SK-N-SH treated with all-trans-retinoic acid at 6 μM for 48 hours (cell line): ENCODE measurements around the gene KIF14.

Source experiments
- ATAC-seq: fragments of 200-7000 bp; cut with Tn5 transposase; 3 replicates; pipeline ENCODE4 v1.9.1; 2020; ENCODE audit warnings: mild to moderate bottlenecking, moderate library complexity
- ARNTL ChIP-seq: fragments of 450-650 bp; formaldehyde crosslinking; IDR thresholded peaks from 2 replicates; pipeline ENCODE4 v1.5.0; 2020; ENCODE audit warnings: low read depth, mild to moderate bottlenecking, moderate library complexity, borderline replicate concordance
- BACH2 ChIP-seq: fragments of 250-450 bp; sonication (Bioruptor Pico); IDR thresholded peaks from 2 replicates; pipeline ENCODE4 v1.9.0; 2021; ENCODE audit warnings: mild to moderate bottlenecking, borderline replicate concordance
- CREB5 ChIP-seq: fragments of 250-450 bp; sonication (Bioruptor Pico); IDR thresholded peaks from 2 replicates; pipeline ENCODE4 v1.5.1; 2020; ENCODE audit warnings: low read depth, mild to moderate bottlenecking, moderate library complexity
- CSDC2 ChIP-seq: fragments of 250-450 bp; sonication (Bioruptor Pico); IDR thresholded peaks from 2 replicates; pipeline ENCODE4 v1.5.0; 2020; ENCODE audit warnings: mild to moderate bottlenecking, moderate library complexity
- CSRNP3 ChIP-seq: fragments of 250-450 bp; sonication (Bioruptor Pico); IDR thresholded peaks from 2 replicates; pipeline ENCODE4 v1.5.1; 2021; ENCODE audit warnings: mild to moderate bottlenecking, moderate library complexity
- ESRRG ChIP-seq: fragments of 250-450 bp; sonication (Bioruptor Pico); IDR thresholded peaks from 2 replicates; pipeline ENCODE4 v1.6.1; 2021; ENCODE audit warnings: mild to moderate bottlenecking
- GLIS3 ChIP-seq: fragments of 250-450 bp; sonication (Bioruptor Pico); IDR thresholded peaks from 2 replicates; pipeline ENCODE4 v1.5.0; 2020; ENCODE audit warnings: mild to moderate bottlenecking, moderate library complexity
- ISL1 ChIP-seq: fragments of 250-450 bp; sonication (Bioruptor Pico); IDR thresholded peaks from 2 replicates; pipeline ENCODE4 v2.1.2; 2022; ENCODE audit warnings: mild to moderate bottlenecking, moderate library complexity
- OSR1 ChIP-seq: fragments of 250-450 bp; sonication (Bioruptor Pico); IDR thresholded peaks from 2 replicates; pipeline ENCODE4 v1.8.0; 2022; ENCODE audit warnings: moderate library complexity, mild to moderate bottlenecking, inconsistent platforms
- PATZ1 ChIP-seq: fragments of 250-450 bp; sonication (Bioruptor Pico); IDR thresholded peaks from 2 replicates; pipeline ENCODE4 v1.8.0; 2020; ENCODE audit warnings: mild to moderate bottlenecking, moderate library complexity, borderline replicate concordance
- POU6F1 ChIP-seq: fragments of 250-450 bp; sonication (Bioruptor Pico); IDR thresholded peaks from 2 replicates; pipeline ENCODE4 v1.8.0; 2021; ENCODE audit warnings: low read depth, mild to moderate bottlenecking, moderate library complexity, borderline replicate concordance
- PPARA ChIP-seq: fragments of 250-450 bp; sonication (Bioruptor Pico); IDR thresholded peaks from 2 replicates; pipeline ENCODE4 v1.5.0; 2020; ENCODE audit warnings: mild to moderate bottlenecking, borderline replicate concordance
- RARB ChIP-seq: fragments of 250-450 bp; sonication (Bioruptor Pico); IDR thresholded peaks from 2 replicates; pipeline ENCODE4 v1.8.0; 2021; ENCODE audit warnings: mild to moderate bottlenecking, moderate library complexity
- SNAI2 ChIP-seq: fragments of 250-450 bp; sonication (Bioruptor Pico); IDR thresholded peaks from 2 replicates; pipeline ENCODE4 v1.5.0; 2020; ENCODE audit warnings: mild to moderate bottlenecking, moderate library complexity
- TCF4 ChIP-seq: fragments of 250-450 bp; sonication (Bioruptor Pico); IDR thresholded peaks from 2 replicates; pipeline ENCODE4 v1.8.0; 2021; ENCODE audit warnings: mild to moderate bottlenecking, moderate library complexity, borderline replicate concordance
- TOX ChIP-seq: fragments of 250-450 bp; sonication (Bioruptor Pico); IDR thresholded peaks from 2 replicates; pipeline ENCODE4 v1.8.0; 2021; ENCODE audit warnings: mild to moderate bottlenecking, moderate library complexity, borderline replicate concordance
- TSHZ2 ChIP-seq: fragments of 250-450 bp; sonication (Bioruptor Pico); IDR thresholded peaks from 2 replicates; pipeline ENCODE4 v1.5.0; 2020; ENCODE audit warnings: mild to moderate bottlenecking, moderate library complexity
- ZC3H10 ChIP-seq: fragments of 250-450 bp; sonication (Bioruptor Pico); IDR thresholded peaks from 2 replicates; pipeline ENCODE4 v1.5.1; 2021; ENCODE audit warnings: mild to moderate bottlenecking, moderate library complexity
- ZFP3 ChIP-seq: fragments of 250-450 bp; sonication (Bioruptor Pico); IDR thresholded peaks from 2 replicates; pipeline ENCODE4 v1.5.0; 2020; ENCODE audit warnings: mild to moderate bottlenecking, moderate library complexity
- ZFP30 ChIP-seq: fragments of 450-650 bp; formaldehyde crosslinking; IDR thresholded peaks from 2 replicates; pipeline ENCODE4 v1.5.0; 2022; ENCODE audit warnings: mild to moderate bottlenecking, moderate library complexity
- ZNF565 ChIP-seq: fragments of 450-650 bp; formaldehyde crosslinking; conservative IDR thresholded peaks from 2 replicates; pipeline ENCODE4 v1.5.0; 2020; ENCODE audit warnings: low read depth, mild to moderate bottlenecking, moderate library complexity
- ZNF70 ChIP-seq: fragments of 450-650 bp; formaldehyde crosslinking; IDR thresholded peaks from 2 replicates; pipeline ENCODE4 v1.5.0; 2020; ENCODE audit warnings: mild to moderate bottlenecking, moderate library complexity
- ZNF8 ChIP-seq: fragments of 450-650 bp; formaldehyde crosslinking; IDR thresholded peaks from 2 replicates; pipeline ENCODE4 v1.5.0; 2020; ENCODE audit warnings: mild to moderate bottlenecking, moderate library complexity

Gene KIF14

GRCh38 chr1:200625381-200625824 is 4.9 kb upstream of the KIF14 start:
- ATAC-seq, result no peak
- TF ChIP-seq TOX (CRISPR knock-in tag), result no peak
- TF ChIP-seq ZC3H10, result no peak
- no peak for TF ChIP-seq POU6F1 (CRISPR knock-in tag)
- no peak for TF ChIP-seq ESRRG (CRISPR knock-in tag)
- TF ChIP-seq SNAI2, result no peak
- no peak for TF ChIP-seq GLIS3 (CRISPR knock-in tag)
- no peak for TF ChIP-seq PATZ1
- TF ChIP-seq ARNTL (CRISPR knock-in tag), result no peak
- TF ChIP-seq TSHZ2 (CRISPR knock-in tag), result no peak
- TF ChIP-seq CREB5 (CRISPR knock-in tag), result no peak
- no peak for TF ChIP-seq OSR1 (CRISPR knock-in tag)
- no peak for TF ChIP-seq ZNF8
- no peak for TF ChIP-seq CSRNP3 (CRISPR knock-in tag)
- no peak for TF ChIP-seq ZNF565 (CRISPR knock-in tag)
- no peak for TF ChIP-seq RARB (CRISPR knock-in tag)
- TF ChIP-seq TCF4 (CRISPR knock-in tag), result no peak
- TF ChIP-seq BACH2 (CRISPR knock-in tag), result no peak
- no peak for TF ChIP-seq ZFP30 (CRISPR knock-in tag)

GRCh38 chr1:200624679-200625335 is 4.3 kb upstream of the KIF14 start:
- TF ChIP-seq ARNTL (CRISPR knock-in tag), result no peak
- no peak for TF ChIP-seq SNAI2
- TF ChIP-seq BACH2 (CRISPR knock-in tag), result no peak
- TF ChIP-seq PPARA, result no peak
- no peak for TF ChIP-seq OSR1 (CRISPR knock-in tag)
- TF ChIP-seq TCF4 (CRISPR knock-in tag), result no peak
- no peak for TF ChIP-seq ZC3H10
- TF ChIP-seq GLIS3 (CRISPR knock-in tag), result no peak
- TF ChIP-seq ZNF70 (CRISPR knock-in tag), result no peak
- TF ChIP-seq ZFP30 (CRISPR knock-in tag), result no peak
- TF ChIP-seq TOX (CRISPR knock-in tag), result no peak

GRCh38 chr1:200619894-200620272 is 668 bp downstream of the KIF14 start:
- ATAC-seq, result no peak
- TF ChIP-seq ISL1 (CRISPR knock-in tag), result no peak
- no peak for TF ChIP-seq CSDC2 (CRISPR knock-in tag)
- TF ChIP-seq BACH2 (CRISPR knock-in tag), result no peak
- no peak for TF ChIP-seq ESRRG (CRISPR knock-in tag)
- no peak for TF ChIP-seq ZNF70 (CRISPR knock-in tag)
- no peak for TF ChIP-seq ARNTL (CRISPR knock-in tag)
- no peak for TF ChIP-seq CREB5 (CRISPR knock-in tag)
- no peak for TF ChIP-seq TCF4 (CRISPR knock-in tag)
- TF ChIP-seq ZC3H10, result no peak
- TF ChIP-seq ZNF8, result no peak
- no peak for TF ChIP-seq ZFP30 (CRISPR knock-in tag)
- no peak for TF ChIP-seq CSRNP3 (CRISPR knock-in tag)
- no peak for TF ChIP-seq SNAI2
- no peak for TF ChIP-seq PPARA
- TF ChIP-seq TOX (CRISPR knock-in tag), result no peak
- TF ChIP-seq OSR1 (CRISPR knock-in tag), result no peak
- TF ChIP-seq ZNF565 (CRISPR knock-in tag), result no peak
- no peak for TF ChIP-seq ZFP3

More at GRCh38 chr1:200624679-200625335, 4.3 kb upstream of the KIF14 start:
- no peak for ATAC-seq
